Endothelial cell (in vitro differentiated cells): Measurements from ENCODE around the gene NLRC5. TPM values are rescaled to one million over a fixed set of nuclear protein-coding genes. Genes with fewer than 3 reads are reported as not detected.

Experiments
- DNase-seq: peaks from one replicate; pipeline ENCODE4 v3.0.0; 2021; ENCODE audit warnings: low spot score
- H3K27ac Mint-ChIP-seq: one replicate; pipeline ENCODE4 v1.8.0; 2021; ENCODE audit warnings: mixed read lengths, inconsistent platforms; ENCODE audit not compliant: unreplicated experiment
- H3K27me3 Mint-ChIP-seq: one replicate; pipeline ENCODE4 v1.8.0; 2021; ENCODE audit warnings: mild to moderate bottlenecking, moderate library complexity, mixed read lengths, inconsistent platforms; ENCODE audit not compliant: unreplicated experiment
- H3K36me3 Mint-ChIP-seq: one replicate; pipeline ENCODE4 v1.8.0; 2021; ENCODE audit warnings: mild to moderate bottlenecking, low read depth, mixed read lengths, inconsistent platforms; ENCODE audit not compliant: unreplicated experiment
- H3K4me1 Mint-ChIP-seq: one replicate; pipeline ENCODE4 v1.8.0; 2021; ENCODE audit warnings: mild to moderate bottlenecking, mixed read lengths, inconsistent platforms; ENCODE audit not compliant: unreplicated experiment
- H3K4me3 Mint-ChIP-seq: one replicate; pipeline ENCODE4 v1.8.0; 2021; ENCODE audit warnings: mild to moderate bottlenecking, mixed read lengths, inconsistent platforms; ENCODE audit not compliant: unreplicated experiment
- H3K9me3 Mint-ChIP-seq: one replicate; pipeline ENCODE4 v1.8.0; 2021; ENCODE audit warnings: mixed read lengths, inconsistent platforms; ENCODE audit not compliant: unreplicated experiment
- CTCF ChIP-seq: fragments of 200-600 bp; sonication (generic); IDR thresholded peaks from one replicate; pipeline ENCODE4 v1.5.0; 2021; ENCODE audit warnings: antibody characterized with exemption; ENCODE audit not compliant: unreplicated experiment
- total RNA-seq: library from RNA; stranded (reverse); fragmentation: NEBNext Ultra II Directional; extraction: Animal tissue kit (Norgen Biotek cat#: 25700); gene quantifications from one replicate; pipeline ENCODE4 v1.2.1, GENCODE V29; 2021; ENCODE audit not compliant: unreplicated experiment

The NLRC5 gene
- total RNA-seq, 1 donor from 2014 or later, result 2.4 TPM

GRCh38 chr16:57133031-57133430 is 143.7 kb downstream of the NLRC5 start:
- no peak for TF ChIP-seq CTCF
- DNase-seq, result no peak
- Mint-ChIP-seq H3K4me1 (peaks cover 17% of the 10 kb centered on the region), H3K4me3 (no peak overlapping the region), H3K36me3 (peaks cover 21% of the 10 kb centered on the region), H3K9me3 (no peaks in the 10 kb centered on the region), H3K27ac (no peak overlapping the region), H3K27me3 (peaks cover 17% of the 10 kb centered on the region)

Other genes with a start within 250 kb of the NLRC5 start
- not detected for gene SLC12A3, start 124.3 kb upstream of the NLRC5 start, total RNA-seq
- 60.8 TPM for gene HERPUD1, start 57.4 kb upstream of the NLRC5 start, total RNA-seq
- 7.8 TPM for gene CETP, start 27.6 kb upstream of the NLRC5 start, total RNA-seq
- 145 TPM for gene CPNE2, start 103.0 kb downstream of the NLRC5 start, total RNA-seq
- 84.8 TPM for gene PSME3IP1, start 196.5 kb downstream of the NLRC5 start, total RNA-seq
- 63.0 TPM for gene RSPRY1, start 196.8 kb downstream of the NLRC5 start, total RNA-seq